HG03558 (cell line): ENCODE results near the gene PLBD2.

Experiments
- ATAC-seq: cut with Tn5 transposase; IDR thresholded peaks from one replicate; pipeline ENCODE4 v1.9.1; 2021; ENCODE audit warnings: moderate number of reproducible peaks; ENCODE audit not compliant: unreplicated experiment; ENCODE audit errors: extremely low read depth

Gene PLBD2

DNA sequence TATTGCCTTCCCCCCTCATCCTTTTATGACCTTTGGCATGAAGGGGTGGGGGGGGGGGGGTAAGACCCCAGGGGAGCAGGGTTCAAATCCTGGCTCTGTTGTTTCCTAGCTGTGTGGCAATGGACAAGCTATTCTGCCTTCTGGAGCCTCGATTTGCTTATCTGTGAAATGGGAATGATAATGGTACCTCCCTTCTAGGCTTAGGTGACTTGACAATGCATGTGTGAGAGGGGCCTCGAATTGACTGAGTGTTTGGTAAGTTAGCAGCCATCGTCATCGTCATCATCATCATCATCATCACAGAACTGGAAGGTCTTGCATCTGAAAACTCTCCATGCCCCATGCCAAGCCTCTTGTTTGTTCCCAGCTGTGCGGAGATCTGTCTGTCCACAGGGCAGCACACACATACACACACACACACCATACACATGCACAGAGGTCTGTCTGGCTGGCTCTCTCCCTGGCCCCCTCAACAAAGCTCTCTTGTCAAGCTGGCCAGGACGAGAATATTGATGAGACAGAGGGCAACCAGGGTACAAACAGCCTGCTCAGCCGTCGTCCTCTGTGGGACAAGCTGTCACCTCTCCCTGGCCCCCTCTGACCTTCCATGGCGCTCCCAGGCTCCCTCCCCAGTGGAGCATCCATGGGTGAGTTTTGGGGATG lies 51.2 kb downstream of the PLBD2 start:
- no peak for ATAC-seq

DNA sequence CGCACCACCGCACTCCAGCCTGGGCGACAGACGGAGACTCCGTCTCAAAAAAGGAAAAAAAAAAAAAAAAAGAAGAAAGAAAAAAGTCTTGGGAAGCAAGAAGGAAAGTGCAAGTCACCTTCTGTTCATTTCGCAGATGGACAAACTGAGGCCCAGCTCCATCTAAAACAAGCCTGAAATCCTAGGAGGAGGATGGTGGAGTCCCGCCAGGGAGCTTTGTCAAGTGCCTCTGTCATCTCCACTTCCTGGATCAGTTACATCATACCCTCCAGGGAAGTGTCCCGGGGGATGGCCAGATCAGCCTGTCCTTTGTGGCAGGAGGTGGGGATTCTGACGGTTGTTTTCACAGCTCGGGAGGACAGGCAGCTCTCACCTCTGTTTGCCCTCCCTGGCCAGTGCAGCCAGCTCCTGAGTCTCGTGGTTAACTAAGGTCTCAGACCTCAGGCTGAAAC lies 55.1 kb downstream of the PLBD2 start:
- no peak for ATAC-seq

- no peak for ATAC-seq
These were observed 56.2 kb downstream of the PLBD2 start for GRCh38 chr12:113414519-113415038.

DNA sequence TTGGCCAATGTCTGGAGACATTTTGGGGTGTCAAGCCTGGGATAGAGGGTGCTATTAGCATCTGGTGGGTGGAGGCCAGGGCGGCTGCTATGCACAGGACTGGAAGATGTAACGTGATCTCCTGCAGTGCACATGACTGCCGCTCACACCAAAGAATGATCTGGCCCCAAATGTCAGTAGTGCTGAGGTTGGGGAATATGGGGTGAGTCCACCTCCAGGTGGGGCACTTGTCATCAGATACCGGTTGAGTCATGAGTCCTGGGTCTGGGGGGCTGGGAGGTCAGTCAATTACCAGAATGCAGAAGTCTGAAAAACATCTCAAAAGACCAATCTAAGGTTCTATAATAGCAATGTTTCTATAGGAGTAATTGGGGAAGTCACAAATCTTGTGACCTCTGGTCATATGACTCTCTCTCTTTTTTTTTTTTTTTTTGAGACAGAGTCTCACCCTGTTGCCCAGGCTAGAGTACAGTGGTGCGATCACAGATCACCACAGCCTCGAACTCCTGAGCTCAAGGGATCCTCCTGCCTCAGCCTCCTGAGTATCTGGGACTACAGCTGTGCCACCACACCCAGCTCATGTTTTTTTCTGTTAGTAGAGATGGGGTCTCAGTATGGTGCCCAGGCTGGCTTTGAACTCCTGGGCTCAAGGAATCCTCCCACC lies 57.8 kb downstream of the PLBD2 start:
- no peak for ATAC-seq

DNA sequence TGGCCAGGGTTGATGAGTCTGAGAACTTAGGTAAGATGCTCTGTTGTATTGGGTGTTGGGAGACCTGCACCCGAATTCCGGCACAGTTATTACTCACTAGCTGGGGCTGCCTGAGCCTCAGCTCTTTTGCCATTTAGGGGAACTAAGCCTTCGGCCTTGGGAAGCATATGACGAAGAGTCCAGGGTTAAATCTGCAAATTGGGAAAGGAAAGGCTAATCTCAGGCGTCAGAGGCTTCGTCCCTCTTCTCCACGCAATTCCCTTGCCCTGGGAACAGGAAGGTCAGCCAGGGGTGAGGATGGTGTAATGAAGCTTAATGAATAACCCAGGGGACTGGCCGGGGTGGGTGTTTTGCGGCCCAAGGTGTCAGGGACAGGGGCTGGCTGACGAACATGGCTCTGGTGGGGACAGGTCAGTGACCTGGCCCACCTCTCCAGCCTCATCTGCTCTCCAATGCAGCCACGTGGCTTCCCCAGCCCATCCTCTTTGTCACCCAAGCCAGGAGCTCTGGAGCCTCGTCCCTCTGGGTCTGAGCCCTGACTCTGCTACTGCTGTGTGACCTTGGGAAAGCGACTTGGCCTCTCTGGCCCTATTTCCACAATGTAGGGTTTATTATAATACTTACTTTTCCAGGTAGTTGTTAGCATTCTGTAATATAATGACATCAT lies 60.0 kb downstream of the PLBD2 start:
- no peak for ATAC-seq

- no peak for ATAC-seq
These were observed 62.7 kb downstream of the PLBD2 start for GRCh38 chr12:113420996-113421595.

- ATAC-seq = peak; percentile 85
These were observed 63.9 kb downstream of the PLBD2 start, which contains the start of gene SDSL for GRCh38 chr12:113422030-113422885. SDSL (plus strand) TSS chr12:113422380; CDS start chr12:113427983, 5,603 bp downstream.

GRCh38 chr12:113422886-113423669 lies 64.7 kb downstream of the PLBD2 start:
- ATAC-seq = no peak

DNA sequence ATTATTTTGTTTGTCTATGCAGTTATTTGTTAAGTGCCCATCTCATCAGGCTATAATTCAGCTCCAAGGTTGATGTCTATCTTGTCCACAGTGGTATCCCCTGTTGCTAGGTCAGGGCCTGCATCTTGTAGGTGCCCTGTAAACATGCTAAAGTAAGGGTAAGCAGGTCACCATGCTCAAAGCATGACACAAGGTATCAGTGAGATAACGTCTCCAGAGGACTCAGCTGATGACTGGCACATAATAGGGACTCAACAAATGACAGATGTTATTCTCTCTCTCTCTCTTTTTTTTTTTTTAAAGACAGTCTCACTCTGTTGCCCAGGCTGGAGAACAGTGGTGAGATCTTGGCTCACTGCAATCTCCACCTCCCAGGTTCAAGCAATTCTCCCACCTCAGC lies 66.1 kb downstream of the PLBD2 start:
- no peak for ATAC-seq

- no peak for ATAC-seq
These were observed 66.8 kb downstream of the PLBD2 start for GRCh38 chr12:113424915-113425823.

DNA sequence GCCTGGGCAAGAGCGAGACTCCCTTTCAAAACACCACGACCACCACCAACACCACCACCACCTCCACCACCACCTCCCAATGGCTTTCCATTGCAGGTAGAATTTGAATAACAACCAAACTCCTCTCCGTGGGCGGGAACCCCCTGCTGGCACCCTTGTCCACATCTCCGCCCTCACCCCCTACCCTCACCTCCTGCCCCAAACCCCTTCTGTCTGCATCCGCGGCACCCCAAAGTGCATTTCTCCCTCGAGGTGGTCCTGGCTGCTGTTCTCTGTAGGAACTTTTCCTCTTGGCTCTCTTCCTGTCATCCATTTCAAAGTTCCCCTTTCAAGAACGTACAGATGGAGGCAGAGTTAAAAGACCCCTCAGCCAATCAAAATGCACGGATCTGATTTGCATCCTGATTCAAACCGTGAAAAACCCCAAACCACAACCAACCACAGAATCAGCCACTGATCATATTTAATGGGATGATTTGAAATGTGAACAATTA lies 67.6 kb downstream of the PLBD2 start:
- ATAC-seq = no peak

DNA sequence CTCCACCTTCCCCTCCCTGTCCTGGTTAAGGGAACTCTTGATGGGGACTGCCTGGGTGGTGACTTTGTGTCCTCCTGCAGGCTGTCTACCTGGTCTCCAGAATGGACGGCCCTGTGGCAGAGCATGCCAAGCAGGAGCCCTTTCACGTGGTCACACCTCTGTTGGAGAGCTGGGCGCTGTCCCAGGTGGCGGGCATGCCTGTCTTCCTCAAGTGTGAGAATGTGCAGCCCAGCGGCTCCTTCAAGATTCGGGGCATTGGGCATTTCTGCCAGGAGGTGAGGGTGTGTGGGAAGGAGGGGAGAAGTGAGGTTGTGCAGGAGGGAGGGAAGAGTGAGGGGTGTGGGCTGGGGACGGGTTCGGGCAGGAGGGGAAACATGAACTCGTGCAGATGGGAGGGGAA lies 69.5 kb downstream of the PLBD2 start:
- no peak for ATAC-seq

- ATAC-seq = no peak
These were observed 70.1 kb downstream of the PLBD2 start for GRCh38 chr12:113428482-113428881.

DNA sequence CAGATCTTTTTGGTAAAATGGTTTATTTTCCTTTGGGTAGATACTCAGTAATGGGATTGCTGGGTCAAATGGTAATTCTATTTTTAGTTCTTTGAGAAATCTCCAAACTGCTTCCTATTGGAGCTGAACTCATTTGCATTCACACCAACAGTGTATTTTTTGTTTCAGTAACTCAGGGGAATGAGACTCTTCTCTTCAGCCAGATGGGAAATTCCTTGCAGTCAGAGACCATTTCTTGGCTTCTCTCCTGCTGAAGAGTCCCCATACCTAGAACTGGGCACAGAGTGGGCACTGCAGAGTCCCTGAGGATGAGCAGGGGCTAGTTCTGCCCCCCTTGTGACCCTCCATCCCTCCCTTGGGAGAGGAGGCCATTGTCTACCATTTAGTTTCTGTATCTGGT lies 74.6 kb downstream of the PLBD2 start:
- no peak for ATAC-seq

DNA sequence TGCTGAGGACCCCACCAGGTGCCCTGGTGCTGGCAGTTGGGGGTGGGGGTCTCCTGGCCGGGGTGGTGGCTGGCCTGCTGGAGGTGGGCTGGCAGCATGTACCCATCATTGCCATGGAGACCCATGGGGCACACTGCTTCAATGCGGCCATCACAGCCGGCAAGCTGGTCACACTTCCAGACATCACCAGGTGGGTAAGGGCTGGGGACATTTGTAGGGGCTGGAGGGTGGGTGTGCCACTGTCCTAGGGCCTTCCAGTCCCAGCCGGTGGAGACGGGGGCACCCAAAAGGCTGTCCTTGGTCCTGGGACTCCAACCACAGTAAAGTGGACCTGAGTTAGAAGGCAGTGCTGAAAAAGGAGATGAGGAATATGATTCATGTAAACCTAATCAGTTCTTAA lies 77.0 kb downstream of the PLBD2 start:
- ATAC-seq = no peak

GRCh38 chr12:113436586-113436985 lies 78.2 kb downstream of the PLBD2 start:
- no peak for ATAC-seq

GRCh38 chr12:113436993-113437728 lies 78.8 kb downstream of the PLBD2 start:
- ATAC-seq = no peak
